HG02884 (cell line): Measurements from ENCODE around the gene VSIG2.
"Not testable (repeated sequence)": the region's sequence is repeated elsewhere in the genome, so short reads cannot be mapped to it uniquely, and the experiment has no call there.

ENCODE experiments used
- ATAC-seq: cut with Tn5 transposase; IDR thresholded peaks from one replicate; pipeline ENCODE4 v1.9.1; 2021; ENCODE audit warnings: mild to moderate bottlenecking, moderate library complexity; ENCODE audit not compliant: unreplicated experiment

Gene VSIG2, protein sequence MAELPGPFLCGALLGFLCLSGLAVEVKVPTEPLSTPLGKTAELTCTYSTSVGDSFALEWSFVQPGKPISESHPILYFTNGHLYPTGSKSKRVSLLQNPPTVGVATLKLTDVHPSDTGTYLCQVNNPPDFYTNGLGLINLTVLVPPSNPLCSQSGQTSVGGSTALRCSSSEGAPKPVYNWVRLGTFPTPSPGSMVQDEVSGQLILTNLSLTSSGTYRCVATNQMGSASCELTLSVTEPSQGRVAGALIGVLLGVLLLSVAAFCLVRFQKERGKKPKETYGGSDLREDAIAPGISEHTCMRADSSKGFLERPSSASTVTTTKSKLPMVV

DNA sequence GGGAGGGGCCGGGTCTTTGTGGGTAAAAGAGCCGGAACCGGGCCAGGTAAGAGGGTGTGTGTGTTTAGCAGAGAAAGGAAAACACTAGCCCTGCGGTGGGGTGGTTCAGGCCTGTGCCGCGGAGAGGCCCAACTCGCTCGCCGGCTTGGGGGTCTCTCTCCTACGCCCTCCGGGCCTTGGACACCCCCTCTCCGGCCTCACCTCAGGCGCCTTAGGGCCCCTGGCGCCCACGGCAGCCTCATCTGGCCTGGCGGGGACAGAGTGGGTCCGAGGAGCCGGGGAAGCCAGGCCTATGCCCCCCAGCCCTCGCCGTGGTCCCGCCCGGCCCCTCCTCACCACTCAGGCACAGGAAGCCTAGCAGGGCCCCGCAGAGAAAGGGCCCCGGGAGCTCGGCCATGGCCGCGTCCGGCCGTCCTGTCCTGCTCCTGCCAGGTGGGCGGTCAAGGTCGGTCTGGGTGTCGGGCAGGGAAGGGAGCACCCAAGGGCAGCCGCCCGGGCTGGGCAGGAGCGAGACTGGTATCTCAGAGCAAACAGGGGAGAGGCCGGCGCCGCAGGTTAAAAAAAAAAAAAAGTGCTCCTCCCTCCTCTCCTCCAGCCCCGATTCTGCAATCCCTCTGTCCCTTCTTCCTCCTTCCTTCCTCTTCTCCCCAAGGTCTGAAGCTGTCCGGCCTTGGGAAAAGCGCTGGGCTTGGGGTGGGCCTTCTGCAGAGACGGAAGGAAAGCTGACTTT lies at the start of gene VSIG2:
Gene VSIG2 (minus strand): TSS at position 515 of the 730 bp plus-strand sequence. CDS start 118 bp downstream, at position 397.
- no peak for ATAC-seq

GRCh38 chr11:124801014-124801413 lies 49.0 kb upstream of the VSIG2 start:
- ATAC-seq = no peak

DNA sequence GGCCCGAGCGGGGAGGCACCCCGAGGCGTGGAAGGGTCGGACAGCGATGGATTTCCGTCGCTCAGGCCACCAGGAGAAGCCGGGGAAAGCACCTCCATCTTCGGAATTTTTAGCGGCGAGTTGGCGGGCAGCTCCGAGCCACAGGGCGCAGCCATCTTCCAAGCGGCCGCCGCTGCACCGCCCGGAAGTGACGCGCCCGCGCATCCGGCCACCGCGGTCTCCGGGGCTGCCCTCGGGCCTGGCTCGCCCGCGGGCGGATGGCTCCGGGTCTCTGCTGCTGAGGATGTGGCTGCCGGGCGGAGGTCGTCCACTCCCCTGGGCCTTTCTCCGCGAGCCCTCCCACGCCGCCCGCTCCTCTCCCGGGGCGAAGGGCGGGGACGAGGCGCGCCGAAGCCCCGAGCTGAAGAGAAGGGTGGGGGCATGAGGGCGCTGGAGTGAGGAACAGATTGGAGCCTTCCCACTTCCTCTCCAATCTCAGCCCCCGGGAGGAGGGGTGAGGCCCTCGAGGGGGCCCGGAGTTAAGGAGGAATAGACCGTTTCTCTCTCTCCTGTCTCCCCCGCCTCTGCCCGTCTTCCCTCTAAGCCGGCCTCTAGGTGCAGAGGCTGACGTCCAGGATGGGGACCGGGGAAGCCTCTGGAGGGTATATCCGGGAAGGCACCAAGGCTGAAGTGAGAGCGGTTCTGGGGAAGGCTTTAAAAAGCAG lies 48.3 kb upstream of the VSIG2 start, which contains the start of gene MSANTD2:
Gene MSANTD2 (minus strand): TSS at position 181 of the 704 bp plus-strand sequence. CDS start 26 bp downstream, at position 155.
- ATAC-seq = peak; percentile 87

DNA sequence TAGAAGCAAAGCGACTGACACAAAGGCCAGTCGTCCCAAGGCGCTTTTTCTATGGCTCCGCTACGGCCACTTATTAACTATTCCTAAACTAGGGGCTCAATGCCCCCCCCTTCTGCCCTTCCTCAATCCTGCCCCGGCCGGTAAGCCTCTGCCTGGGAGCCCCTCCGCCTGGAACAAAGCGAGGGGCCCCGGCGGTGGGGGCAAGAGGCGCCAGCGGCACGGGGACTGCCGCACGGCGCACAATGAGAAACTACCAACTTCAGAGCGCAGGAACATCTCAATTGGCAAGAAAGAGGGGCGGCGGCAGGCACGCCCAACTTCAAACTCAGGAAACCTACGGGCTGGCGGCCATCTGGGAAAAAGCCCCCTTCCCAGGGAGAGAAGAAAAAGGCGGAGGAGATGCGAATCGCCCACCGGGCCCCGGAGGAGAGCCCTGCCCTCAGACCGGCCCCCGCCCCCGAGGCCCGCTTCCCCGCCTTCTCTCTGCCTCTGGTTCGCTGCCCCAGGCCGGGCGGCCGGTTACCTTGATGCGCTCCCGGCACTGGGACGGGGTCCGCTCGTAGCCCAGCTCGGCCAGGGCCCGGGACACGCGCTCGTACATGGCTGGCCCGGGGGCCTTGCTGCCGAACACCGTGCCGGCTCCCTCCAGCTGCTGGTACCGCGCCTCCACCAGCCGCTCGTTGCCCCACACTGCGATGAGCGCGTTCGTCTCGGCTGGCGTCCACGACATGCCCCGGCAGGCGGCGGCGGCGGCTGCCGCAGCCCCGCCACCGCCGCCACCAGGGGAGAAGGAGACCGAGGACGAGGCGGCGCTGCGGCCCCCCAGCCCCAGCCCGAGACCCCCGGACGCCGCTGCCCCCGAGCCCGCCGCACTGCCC lies 47.5 kb upstream of the VSIG2 start:
- ATAC-seq = peak; percentile 33

DNA sequence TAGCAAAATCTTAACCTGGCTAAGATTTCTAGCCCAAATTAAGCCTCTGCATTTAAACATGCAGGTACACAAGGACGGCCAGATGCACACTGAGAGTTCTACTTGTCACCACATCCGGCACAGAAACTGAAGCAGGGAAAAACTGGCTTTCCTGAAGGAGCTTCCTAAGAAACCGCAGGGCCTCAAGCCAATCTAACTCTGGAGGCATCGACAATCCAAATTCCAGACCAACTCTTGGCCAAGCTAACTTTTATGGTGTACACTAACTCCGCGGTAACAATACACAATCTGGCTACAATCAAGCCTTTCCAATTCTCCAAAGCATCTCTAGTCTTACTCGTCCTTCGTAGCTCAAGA lies 46.9 kb upstream of the VSIG2 start:
- ATAC-seq = peak; percentile 19

GRCh38 chr11:124796312-124796711 lies 44.3 kb upstream of the VSIG2 start:
- no peak for ATAC-seq

GRCh38 chr11:124793466-124794278 lies 41.6 kb upstream of the VSIG2 start:
- ATAC-seq = peak; percentile 69

- ATAC-seq = peak; percentile 50
Observed at GRCh38 chr11:124791626-124792341, 39.7 kb upstream of the VSIG2 start.

GRCh38 chr11:124788521-124788920 lies 36.5 kb upstream of the VSIG2 start:
- no peak for ATAC-seq

DNA sequence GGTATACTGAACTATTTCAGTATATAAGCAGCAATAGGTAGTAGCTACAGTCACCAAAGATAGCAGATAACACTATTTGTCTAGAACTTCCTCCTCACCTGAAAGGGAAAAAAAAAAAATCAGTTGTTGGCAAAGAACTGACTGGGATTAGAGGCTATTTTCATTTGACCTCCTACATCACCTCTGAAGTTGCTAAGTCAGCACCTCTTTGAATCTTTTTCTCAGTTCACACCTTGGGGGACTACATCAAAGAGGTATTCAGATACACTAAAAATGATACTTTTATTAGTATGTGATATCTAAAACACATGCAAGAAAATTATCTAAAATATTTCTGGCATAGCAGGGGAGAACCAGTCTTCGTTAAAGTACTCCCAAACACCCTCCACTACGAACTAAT lies 32.0 kb upstream of the VSIG2 start:
- ATAC-seq = no peak

GRCh38 chr11:124783002-124783401 lies 30.9 kb upstream of the VSIG2 start:
- no peak for ATAC-seq

- no peak for ATAC-seq
Observed at GRCh38 chr11:124779568-124779967, 27.5 kb upstream of the VSIG2 start.

DNA sequence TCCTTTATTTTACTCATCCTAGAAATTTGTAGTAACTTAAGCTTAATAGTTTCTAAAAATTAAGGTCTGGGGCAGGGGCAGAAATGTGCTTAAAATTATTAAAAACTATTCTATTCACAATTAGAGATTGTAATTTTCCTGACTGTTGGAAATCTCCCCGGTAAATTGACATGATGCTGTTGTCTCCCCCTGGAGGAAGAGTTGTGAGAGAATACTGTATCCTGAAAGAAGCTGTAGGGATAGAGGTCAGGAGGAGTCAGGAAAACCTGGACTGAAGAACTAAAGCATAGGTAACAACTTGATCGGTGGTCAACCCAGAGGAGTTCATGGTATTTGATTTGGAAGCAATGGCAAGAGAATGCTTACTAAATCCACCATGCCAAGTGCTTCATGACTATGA lies 26.2 kb upstream of the VSIG2 start:
- ATAC-seq = no peak

DNA sequence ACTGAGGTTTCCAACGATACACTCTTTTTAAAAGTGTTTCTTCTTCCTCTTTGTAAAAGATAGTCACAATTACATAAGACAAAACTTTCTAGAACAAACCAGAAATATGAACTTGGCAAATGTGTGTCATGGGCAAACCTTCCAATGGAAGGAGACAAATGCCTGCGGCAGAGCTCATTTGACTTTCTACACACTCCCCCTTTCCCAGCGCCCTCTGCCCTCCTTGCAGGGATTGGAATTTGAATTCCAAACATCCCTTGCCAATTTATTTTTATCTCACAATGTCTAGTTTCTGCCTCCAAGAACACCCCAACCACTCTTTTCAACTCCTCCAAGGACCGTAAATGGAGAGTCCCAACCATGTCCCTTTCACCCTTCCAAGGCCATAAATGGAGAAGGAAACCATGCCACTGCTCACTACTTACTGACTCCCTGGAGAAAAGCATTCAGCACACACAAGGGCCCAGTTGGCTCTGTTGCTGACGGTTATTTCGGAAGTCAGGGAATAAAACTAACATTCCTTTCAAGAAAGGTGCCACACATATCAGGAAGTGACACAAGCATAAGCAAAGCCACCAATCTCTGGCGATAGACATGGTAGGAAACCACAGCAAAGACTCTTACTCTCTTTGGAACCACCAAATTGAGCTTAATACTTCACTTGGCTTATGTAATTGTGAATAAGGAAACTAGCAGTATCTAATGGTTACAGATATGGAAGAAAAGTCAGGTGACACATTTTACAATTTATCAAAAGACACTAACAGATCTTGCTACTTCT lies 25.0 kb upstream of the VSIG2 start:
- ATAC-seq = no peak

DNA sequence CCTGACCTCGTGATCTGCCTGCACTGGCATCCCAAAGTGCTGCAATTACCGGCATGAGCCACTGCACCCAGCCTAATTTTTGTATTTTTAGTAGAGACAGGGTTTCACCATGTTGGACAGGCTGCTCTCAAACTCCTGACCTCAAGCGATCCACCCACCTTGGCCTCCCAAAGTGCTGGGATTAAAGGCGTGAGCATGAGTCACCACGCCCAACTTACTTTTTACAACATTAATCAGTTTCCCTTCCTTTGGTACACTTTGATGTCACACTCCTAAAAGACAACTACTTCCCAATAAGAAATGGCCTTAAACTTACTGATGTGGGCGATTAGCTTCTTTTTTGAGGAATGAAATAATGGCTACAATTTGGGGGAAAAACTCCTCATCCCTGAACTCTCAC lies 18.9 kb upstream of the VSIG2 start:
- ATAC-seq = not testable (repeated sequence)

- ATAC-seq = no peak
Observed at GRCh38 chr11:124769806-124770774, 18.0 kb upstream of the VSIG2 start.

DNA sequence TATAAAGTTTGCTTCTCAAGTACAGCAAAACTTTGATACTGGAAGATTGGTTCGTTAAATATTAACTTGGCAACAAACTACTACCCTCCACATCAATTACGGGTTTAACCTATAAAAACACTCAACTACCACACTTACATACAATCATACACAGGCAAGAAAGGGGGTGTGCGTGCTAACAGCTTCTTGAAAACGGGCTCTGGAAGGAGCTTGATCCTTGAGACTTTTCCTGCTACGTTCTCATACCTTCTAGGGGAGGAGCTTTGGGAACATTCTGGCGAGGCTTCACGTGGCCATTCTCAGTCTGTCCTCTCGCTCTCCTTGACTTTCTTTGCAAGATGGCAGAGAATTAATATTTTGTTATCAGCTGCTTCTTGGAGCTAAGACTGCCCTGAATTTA lies 16.9 kb upstream of the VSIG2 start:
- ATAC-seq = no peak
